Skin epidermis (tissue), 12 donors: Measurements from ENCODE around the gene RAMP2.
"Not testable (repeated sequence)": the region's sequence is repeated elsewhere in the genome, so short reads cannot be mapped to it uniquely, and the experiment has no call there.

Experiments used
- H3K27ac ChIP-seq, 21 experiments: fragments of 200-600 bp; sonication (generic) in 11 of 21; one replicate each; pipeline ENCODE4 v1.5.0; 2020; ENCODE audit warnings: mild to moderate bottlenecking in 3 of 21, inconsistent platforms in 2 of 21, moderate library complexity in 2 of 21
- H3K4me3 ChIP-seq, 7 experiments: fragments of 200-600 bp; sonication (generic) in 2 of 7; one replicate each; pipeline ENCODE4 v1.5.0; 2020; ENCODE audit warnings: inconsistent platforms in 2 of 7, mild to moderate bottlenecking in 2 of 7, moderate library complexity in 1 of 7

RAMP2 gene

DNA sequence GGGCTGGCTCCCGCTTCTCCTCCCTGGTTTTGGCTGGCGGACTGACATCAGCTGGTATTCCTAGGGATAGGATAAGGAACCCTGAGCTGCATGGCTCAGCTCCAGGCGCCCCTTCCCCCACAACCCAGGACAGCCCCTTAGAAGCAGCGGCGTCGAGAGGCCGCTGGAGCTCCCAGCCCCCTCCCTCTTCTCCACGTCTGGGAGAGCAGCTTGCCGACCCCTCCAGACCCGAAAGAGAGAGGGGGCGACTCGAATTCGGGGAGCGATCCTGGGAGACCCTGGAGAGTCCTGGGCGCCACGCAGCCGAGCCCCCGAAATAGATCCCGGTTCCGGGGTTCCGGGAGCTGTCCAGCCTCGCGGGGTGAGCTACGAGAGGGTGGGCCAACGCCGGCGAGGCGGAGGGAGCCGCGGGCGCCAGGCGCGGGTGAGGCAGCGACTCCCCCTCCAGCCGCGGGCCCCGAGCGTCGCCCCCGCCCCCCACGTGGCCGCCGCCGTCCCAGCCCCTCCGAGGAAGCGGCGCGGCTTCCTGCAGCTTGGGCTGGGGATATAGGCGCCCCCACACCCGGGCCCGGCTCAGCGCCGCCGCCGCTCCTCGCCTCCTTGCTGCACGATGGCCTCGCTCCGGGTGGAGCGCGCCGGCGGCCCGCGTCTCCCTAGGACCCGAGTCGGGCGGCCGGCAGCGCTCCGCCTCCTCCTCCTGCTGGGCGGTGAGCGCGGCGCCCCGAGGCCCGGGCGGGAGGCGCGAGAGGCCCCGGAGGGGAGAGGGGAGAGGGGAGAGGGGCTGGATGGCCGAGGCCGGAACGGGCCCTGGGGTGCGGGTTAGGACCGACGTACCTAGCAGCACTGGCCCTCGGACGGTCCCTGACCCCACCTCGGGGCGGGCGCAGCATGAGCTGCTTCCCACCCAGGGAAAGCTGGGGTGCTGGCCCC lies at the start of gene RAMP2:
Gene RAMP2, plus strand, starts transcription at position 576 of the 930 bp plus-strand sequence. Its CDS starts 35 bp downstream, at position 611.
- Histone ChIP-seq H3K27ac (peak within 1 kb of the TSS in 20 of 21 experiments; percentile 1 to 87 (median 66)), H3K4me3 (peak within 1 kb of the TSS; percentile 29 to 54 (median 44))

DNA sequence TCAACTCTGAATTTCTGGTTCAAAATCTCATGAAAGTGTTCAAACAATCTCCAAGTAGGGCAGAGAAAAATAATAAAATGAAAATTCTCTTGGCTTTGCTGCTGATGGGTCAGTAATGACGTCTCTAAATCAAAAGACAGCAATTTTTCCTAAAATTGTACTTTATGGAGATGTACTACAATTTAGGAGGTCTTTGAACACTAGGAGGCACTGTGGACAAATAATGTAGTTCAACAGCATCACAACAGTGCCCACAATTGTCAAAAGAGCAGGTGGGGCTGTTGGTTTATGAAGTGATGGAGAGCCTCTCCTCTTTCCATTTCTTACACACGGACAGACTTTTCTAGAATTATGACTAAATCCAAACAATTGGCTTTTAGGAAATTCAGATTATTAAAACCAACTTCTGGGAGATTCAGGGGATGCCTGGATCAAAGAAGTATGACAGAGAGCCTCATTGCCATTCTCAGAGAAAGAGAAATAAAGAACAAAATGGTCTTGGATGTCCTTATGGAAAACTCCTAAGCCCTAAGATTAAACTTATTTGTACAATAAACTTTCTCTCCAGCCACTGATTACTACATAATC lies 39.9 kb upstream of the RAMP2 start:
- Histone ChIP-seq H3K27ac (no peak overlapping the region), H3K4me3 (no peak overlapping the region)

GRCh38 chr17:42723636-42724035 lies 37.4 kb upstream of the RAMP2 start:
- Histone ChIP-seq H3K4me3 (no peak overlapping the region), H3K27ac (no peak overlapping the region)

- H3K27ac ChIP-seq: no peak overlapping the region
- H3K4me3 ChIP-seq: no peak overlapping the region
Measured at GRCh38 chr17:42725143-42725542, 35.9 kb upstream of the RAMP2 start.

DNA sequence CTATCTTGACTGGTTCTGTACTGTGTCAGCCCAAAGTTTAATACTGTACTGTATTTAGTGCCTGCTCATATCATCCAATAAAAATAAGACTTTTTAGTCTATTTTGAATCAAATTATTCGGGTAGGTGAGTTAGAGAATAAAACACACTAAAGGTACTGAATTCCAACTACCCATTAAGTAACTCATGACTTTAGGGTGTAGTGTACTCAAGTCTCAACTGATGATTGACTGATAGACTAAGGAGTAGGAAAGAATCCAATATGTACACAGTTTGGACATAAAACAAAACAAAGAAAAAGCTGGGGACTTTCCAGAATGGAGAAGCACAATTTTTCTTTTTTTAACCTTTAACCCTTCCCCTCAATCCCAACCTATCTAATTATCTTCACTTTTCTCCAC lies 20.3 kb upstream of the RAMP2 start:
- H3K4me3 ChIP-seq: no peak overlapping the region
- no peak overlapping the region for H3K27ac ChIP-seq

DNA sequence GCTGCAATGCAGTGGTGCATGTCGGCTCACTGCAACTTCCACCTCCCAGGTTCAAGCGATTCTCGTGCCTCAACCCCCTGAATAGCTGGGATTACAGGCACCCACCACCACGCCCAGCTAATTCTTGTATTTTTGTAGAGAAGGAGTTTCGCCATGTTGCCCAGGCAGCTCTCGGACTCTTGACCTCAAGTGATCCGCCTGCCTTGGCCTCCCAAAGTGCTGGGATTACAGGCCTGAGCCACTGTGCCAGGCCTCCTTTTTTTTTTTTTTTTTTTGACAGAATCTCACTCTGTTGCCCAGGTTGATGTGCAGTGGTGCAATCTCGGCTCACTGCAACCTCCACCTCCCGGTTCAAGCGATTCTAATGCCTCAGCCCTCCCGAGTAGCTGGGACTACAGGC lies 18.1 kb upstream of the RAMP2 start:
- H3K4me3 ChIP-seq: not testable (repeated sequence)
- peak overlapping the region in 1 of 21 experiments; percentile 97 for H3K27ac ChIP-seq

DNA sequence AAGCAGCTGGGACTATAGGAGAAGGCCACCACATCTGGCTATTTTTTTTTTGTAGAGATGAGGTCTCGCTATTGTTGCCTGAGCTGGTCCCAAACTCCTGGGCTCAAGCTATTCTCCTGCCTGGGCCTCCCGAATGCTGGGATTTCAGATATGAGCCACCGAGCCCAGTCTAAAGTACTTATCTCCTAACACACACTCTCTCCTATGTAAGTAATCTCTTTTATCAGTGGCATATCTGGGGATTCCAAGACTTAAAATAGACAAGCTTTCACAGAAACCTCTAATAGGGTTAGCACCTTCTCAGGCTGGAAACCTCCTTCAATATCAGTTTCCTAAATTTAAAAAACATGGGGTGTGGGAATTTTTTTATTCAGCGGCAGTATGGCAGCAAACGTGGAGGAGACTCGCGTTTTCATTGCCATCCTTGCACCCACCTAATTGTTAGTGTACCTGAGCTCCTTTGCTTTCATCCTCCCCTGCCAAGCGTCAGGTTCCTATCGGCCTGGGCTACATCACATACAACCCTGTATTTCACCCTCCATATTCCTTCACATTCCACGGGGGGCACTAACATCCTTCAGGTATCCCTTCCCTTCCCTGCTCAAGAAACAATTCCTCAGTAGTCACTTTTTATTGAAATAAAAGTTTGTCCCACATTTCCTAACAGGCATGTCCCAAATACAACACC lies 17.3 kb upstream of the RAMP2 start:
- H3K4me3 ChIP-seq: peak overlapping the region; percentile 68 to 86 (median 71)
- peak overlapping the region in 18 of 21 experiments; percentile 74 to 97 (median 92) for H3K27ac ChIP-seq

- H3K4me3 ChIP-seq: peak overlapping the region; percentile 68 to 86 (median 71)
- peak overlapping the region; percentile 71 to 97 (median 91) for H3K27ac ChIP-seq
Measured at GRCh38 chr17:42744283-42744805, 16.7 kb upstream of the RAMP2 start.

GRCh38 chr17:42744806-42745617 lies 16.0 kb upstream of the RAMP2 start, which contains the start of gene EZH1:
EZH1 (minus strand) TSS chr17:42745040; CDS start chr17:42728941, 16,099 bp downstream.
- Histone ChIP-seq H3K27ac (peak within 1 kb of the TSS; percentile 71 to 97 (median 91)), H3K4me3 (peak within 1 kb of the TSS; percentile 68 to 86 (median 71))

DNA sequence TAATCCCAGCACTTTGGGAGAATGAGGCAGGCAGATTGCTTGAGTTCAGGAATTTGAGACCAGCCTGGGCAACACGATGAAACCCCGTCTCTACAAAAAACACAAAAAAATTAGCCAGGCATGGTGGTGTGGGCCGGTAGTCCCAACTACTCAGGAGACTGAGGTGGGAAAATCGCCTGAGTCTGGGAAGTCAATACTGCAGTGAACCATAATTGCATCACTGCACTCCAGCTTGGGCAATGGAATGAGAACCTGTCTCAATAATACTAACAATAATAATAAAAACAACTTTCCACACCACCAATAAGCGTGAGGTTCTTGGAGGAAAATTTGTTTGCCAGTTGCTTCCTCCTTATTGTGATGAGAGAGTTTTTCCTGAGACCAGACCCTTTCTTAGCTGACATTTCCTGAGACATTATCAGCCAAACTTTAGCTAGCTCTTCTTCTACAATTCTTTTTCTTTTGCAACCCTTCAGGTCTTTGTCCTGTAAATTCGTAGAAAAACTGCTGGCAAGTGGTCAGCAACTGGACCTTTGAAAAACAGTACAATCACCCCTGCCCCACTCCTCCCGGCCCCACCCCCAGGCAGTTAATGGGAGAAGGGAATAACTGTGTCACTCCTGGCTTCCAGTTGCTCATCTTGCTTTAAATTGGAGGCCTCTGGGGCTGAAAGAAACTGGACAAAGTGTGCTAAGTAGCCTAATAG lies 12.7 kb upstream of the RAMP2 start:
- peak overlapping the region in 4 of 21 experiments; percentile 25 to 47 (median 30) for H3K27ac ChIP-seq
- H3K4me3 ChIP-seq: no peak overlapping the region

DNA sequence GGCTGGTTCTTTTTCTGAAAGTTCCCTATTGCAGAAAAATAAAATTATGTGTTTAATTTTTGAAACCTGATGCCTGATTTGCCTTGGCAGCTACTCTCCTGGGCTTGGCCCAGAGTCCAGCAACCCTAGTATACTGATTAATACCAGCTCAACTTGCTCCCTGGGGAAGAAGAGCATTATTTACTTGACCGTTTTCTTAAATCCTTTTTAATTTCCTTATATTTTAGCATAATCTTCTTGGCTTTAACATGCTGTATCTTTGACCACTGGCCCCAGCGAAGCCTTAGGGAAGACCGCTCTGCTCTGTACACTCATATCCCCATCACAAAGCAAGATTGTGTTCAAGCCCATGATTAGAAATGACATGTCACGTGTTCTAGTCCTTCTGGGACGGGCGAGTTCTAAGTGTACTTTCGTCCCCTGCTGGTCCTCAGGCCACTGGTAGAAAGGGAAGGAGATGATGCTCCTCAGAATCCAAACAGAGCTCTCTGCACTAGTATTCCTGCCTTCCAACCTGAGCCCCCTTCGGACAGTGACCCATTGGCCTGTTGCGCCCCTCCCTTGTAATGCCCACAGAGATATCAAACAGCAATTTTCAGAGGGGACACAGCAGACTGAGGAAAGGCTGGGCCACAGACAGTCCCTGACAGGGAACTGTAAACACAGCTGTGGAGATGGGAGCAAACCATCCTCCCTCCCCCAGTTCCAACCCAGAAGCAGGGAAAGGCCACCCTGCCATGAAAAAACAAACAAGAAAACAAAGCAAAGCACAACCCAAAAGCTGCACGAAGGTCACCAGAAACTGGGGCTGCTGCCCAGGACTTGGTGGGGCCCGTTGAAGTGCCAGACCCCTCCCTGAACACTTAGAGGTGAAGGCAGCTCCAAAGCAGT lies 11.9 kb upstream of the RAMP2 start:
- Histone ChIP-seq H3K4me3 (no peak overlapping the region), H3K27ac (peak overlapping the region in 9 of 21 experiments; percentile 19 to 65 (median 34))

DNA sequence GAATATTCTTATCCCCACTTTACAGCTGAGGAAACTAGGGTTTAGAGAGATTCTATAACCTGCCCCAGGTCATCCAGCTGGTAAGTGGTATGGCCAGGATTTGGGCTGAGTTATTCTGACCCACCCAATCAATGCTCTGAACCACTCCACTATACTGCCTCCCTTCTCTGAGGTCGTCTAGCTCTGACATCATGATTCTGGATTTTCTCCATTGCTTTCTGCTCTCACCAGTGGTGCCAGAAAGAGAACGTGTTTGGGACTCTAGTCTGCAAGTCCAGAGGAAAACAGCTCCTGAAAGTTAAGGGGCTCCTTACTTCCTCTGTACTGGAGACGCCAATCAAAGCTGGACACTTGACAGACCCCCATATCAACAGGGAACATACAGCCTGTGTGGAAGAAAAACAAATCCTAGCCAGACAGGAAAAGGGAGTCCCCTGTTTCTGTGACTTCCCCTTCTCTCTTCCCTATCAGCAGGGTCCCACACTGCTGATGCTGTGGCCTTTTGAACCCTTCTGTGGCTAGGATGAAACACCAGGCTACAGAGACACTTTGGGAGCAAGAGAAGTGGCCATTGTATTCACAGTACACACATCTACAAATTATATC lies 10.2 kb upstream of the RAMP2 start:
- no peak overlapping the region for H3K4me3 ChIP-seq
- peak overlapping the region in 2 of 21 experiments; percentile 12 to 24 for H3K27ac ChIP-seq

DNA sequence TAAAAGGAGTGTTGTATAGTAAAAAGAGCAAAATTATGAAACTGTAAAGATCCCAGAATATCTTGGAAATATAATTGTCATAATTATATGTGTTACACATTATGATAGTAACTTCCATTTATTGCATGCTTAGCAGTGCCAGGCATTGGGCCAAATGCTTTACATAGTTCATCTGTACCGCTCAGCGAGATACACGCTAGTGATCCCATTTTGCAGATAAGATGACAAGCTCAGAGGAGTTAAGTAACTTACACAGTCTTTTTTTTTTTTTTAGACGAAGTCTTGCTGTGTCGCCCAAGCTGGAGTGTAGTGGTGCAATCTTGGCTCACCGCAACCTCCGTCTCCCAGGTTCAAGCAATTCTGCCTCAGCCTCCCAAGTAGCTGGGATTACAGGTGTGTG lies 9.4 kb upstream of the RAMP2 start:
- Histone ChIP-seq H3K4me3 (no peak overlapping the region), H3K27ac (no peak overlapping the region)

- Histone ChIP-seq H3K27ac (no peak overlapping the region), H3K4me3 (no peak overlapping the region)
Measured at GRCh38 chr17:42754782-42755181, 6.2 kb upstream of the RAMP2 start.

GRCh38 chr17:42759982-42760651 lies 910 bp upstream of the RAMP2 start:
- Histone ChIP-seq H3K4me3 (peak overlapping the region in 5 of 7 experiments; percentile 34 to 54 (median 44)), H3K27ac (peak overlapping the region in 8 of 21 experiments; percentile 18 to 87 (median 69))

GRCh38 chr17:42761638-42762037 lies 611 bp downstream of the RAMP2 start:
- peak overlapping the region; percentile 29 to 54 (median 44) for H3K4me3 ChIP-seq

More at GRCh38 chr17:42761638-42762037, 611 bp downstream of the RAMP2 start:
- peak overlapping the region in 20 of 21 experiments; percentile 1 to 87 (median 66) for H3K27ac ChIP-seq
